ENCODE data around the gene CCHCR1. TPM values are rescaled to one million over a fixed set of nuclear protein-coding genes. Genes with fewer than 3 reads are reported as not detected.
"Not testable (repeated sequence)": the region's sequence is repeated elsewhere in the genome, so short reads cannot be mapped to it uniquely, and the experiment has no call there.

The CCHCR1 gene
- total and polyA plus RNA-seq, 2 donors from 2014 or later = 24.1 to 26.2 TPM

DNA sequence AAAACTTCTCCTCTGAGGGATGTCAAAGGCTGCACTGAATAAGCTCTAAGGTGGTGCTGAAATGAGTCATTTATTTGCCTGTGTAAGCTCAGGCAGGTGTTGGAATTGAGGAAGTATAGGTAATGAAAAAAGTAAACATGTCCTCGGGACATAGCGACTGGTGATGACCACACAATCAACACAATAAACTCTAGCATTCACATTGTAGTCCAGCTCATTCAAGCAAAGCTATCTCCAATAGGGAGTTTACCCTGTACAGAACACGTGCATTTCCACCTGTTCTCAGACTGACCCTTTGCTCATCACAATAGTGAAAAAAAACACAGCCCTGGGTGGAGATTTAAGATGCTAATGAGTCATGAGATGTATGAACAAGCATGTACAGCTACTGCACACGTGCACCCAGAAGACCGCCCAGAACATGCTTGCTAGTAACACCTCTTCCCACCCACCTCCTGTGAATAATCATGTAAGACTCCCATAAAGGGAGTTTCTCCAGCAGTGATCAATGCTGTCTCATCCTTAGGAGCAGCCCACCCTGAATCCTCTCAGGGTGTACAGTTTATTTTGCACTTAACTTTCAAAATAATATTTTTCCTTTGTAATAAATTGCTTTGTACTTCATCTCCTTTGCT, 45.9 kb upstream of the CCHCR1 start:
- H3K36me3 ChIP-seq (ENCODE audit: control insufficient read depth in 2 of 3, insufficient read depth in 3 of 3, low read length in 3 of 3) = no peaks in the 10 kb centered on the region
- H3K9me3 ChIP-seq (ENCODE audit: control insufficient read depth in 2 of 3, insufficient read depth in 1 of 3, low read length in 3 of 3) = peaks cover 0 to 3% (median 0%) of the 10 kb centered on the region in 3 donors
- peak overlapping the region in 1 of 3 donors; percentile 65 for H3K9ac ChIP-seq (ENCODE audit: low read length in 3 of 3)
- TF ChIP-seq, protein P1, sequence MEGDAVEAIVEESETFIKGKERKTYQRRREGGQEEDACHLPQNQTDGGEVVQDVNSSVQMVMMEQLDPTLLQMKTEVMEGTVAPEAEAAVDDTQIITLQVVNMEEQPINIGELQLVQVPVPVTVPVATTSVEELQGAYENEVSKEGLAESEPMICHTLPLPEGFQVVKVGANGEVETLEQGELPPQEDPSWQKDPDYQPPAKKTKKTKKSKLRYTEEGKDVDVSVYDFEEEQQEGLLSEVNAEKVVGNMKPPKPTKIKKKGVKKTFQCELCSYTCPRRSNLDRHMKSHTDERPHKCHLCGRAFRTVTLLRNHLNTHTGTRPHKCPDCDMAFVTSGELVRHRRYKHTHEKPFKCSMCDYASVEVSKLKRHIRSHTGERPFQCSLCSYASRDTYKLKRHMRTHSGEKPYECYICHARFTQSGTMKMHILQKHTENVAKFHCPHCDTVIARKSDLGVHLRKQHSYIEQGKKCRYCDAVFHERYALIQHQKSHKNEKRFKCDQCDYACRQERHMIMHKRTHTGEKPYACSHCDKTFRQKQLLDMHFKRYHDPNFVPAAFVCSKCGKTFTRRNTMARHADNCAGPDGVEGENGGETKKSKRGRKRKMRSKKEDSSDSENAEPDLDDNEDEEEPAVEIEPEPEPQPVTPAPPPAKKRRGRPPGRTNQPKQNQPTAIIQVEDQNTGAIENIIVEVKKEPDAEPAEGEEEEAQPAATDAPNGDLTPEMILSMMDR (IDR thresholded peaks at IDR 0.05; ENCODE audit: borderline replicate concordance, extremely low read depth, insufficient read depth) = no peak
- H3K27me3 ChIP-seq (ENCODE audit: control insufficient read depth, insufficient read depth, low read length) = no peaks in the 10 kb centered on the region
- H3K4me1 ChIP-seq (ENCODE audit: control insufficient read depth in 2 of 3, insufficient read depth in 2 of 3, low read depth in 1 of 3, low read length in 3 of 3) = peaks cover 0 to 14% (median 9%) of the 10 kb centered on the region in 3 donors
- peak overlapping the region; percentile 43 to 82 for H3K27ac ChIP-seq (ENCODE audit: low read depth in 2 of 2, low read length in 2 of 2)
- H3K4me3 ChIP-seq (ENCODE audit: low read length in 3 of 3) = peak overlapping the region in 2 of 3 donors; percentile 69 to 92
- FAIRE-seq (no peak), DNase-seq (peak in 2 of 5 donors; percentile 22 to 38)
- intact Hi-C loops (cut with DNase I) = loop anchor here (10.0 kb wide), 1 partner anchor 161 kb away; no protein-coding TSS in a partner anchor

DNA sequence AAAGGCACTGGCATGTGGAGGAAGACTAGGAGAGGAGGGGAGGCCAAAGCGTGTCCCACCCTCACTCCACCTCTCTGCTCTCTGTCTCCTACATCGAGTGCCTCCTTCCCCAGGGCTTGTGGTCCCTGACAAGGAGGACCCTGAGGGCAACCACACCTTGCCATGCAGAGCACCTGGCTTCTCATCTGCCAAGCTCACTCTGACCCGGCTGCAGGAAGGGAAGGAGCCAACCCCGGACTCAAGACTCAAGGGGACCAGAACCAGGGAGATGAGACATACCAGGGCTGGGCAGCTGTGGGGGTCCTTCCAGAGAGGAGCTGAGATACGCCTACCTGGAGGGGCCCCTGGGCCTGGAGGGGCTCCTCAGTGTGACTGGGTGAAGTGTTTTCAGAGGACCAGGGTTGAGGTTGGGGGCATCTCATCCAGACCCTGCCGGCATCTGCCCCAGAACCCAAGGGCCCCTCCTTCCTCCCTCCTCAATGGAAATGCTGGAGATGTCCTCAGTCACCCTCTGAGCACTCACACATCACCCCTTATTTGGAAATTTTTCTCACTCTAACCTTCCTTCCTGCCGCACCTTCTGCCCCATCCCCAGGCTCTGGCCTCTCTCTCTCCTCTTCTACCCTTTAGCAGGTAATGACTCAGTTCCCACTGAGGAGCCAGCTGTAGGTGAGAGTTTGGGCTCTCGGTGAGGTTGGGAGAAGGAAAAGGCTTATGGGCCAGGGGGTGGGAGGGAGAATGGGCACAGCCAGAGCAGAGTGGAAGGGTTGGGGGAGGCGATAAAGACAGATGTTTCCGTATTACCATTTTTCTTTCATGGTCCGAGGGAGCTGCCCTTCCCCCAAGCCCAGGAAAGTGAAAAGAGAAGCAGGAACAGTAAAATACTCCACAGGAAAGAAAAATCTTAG, 44.9 kb upstream of the CCHCR1 start:
- Histone ChIP-seq H3K36me3 (ENCODE audit: control insufficient read depth in 2 of 3, insufficient read depth in 3 of 3, low read length in 3 of 3) (no peaks in the 10 kb centered on the region), H3K4me3 (ENCODE audit: low read length in 3 of 3) (no peak overlapping the region)
- DNase-seq = no peak

DNA sequence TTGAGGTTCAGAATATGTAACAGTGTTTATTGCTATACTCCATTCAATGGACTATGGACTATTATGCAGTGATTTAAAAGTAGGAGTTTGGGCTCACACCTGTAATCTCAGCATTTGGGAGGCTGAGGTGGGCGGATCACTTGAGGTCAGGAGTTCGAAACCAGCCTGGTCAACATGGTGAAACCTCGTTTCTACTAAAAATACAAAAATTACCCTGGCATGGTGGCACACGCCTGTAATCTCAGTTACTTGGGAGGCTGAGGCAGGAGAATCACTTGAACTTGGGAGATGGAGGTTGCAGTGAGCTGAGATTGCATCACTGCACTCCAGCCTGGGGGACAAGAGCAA, 41.5 kb upstream of the CCHCR1 start:
- H3K36me3 ChIP-seq (ENCODE audit: control insufficient read depth in 2 of 3, insufficient read depth in 3 of 3, low read length in 3 of 3); H3K9me3 ChIP-seq (ENCODE audit: control insufficient read depth in 2 of 3, insufficient read depth in 1 of 3, low read length in 3 of 3); H3K9ac ChIP-seq (ENCODE audit: low read length in 3 of 3); intact Hi-C loops (cut with DNase I); DNase-seq; FAIRE-seq; H3K27ac ChIP-seq (ENCODE audit: low read depth in 2 of 2, low read length in 2 of 2); H3K27me3 ChIP-seq (ENCODE audit: control insufficient read depth, insufficient read depth, low read length): not testable (repeated sequence)
- peaks cover 0 to 17% (median 9%) of the 10 kb centered on the region in 3 donors for H3K4me1 ChIP-seq (ENCODE audit: control insufficient read depth in 2 of 3, insufficient read depth in 2 of 3, low read depth in 1 of 3, low read length in 3 of 3)
- H3K4me3 ChIP-seq (ENCODE audit: low read length in 3 of 3) = peak overlapping the region in 1 of 3 donors; percentile 82

More for the DNA sequence above, 44.9 kb upstream of the CCHCR1 start:
- peaks cover 0 to 14% (median 9%) of the 10 kb centered on the region in 3 donors for H3K4me1 ChIP-seq (ENCODE audit: control insufficient read depth in 2 of 3, insufficient read depth in 2 of 3, low read depth in 1 of 3, low read length in 3 of 3)
- FAIRE-seq = no peak
- intact Hi-C loops (cut with DNase I) = loop anchor here (10.0 kb wide), 1 partner anchor 162 kb away; no protein-coding TSS in a partner anchor
- peak overlapping the region; percentile 0 to 67 for H3K27ac ChIP-seq (ENCODE audit: low read depth in 2 of 2, low read length in 2 of 2)
- peaks cover 0 to 3% (median 0%) of the 10 kb centered on the region in 3 donors for H3K9me3 ChIP-seq (ENCODE audit: control insufficient read depth in 2 of 3, insufficient read depth in 1 of 3, low read length in 3 of 3)
- peak overlapping the region in 1 of 3 donors; percentile 17 for H3K9ac ChIP-seq (ENCODE audit: low read length in 3 of 3)
- H3K27me3 ChIP-seq (ENCODE audit: control insufficient read depth, insufficient read depth, low read length) = no peaks in the 10 kb centered on the region
- TF ChIP-seq, protein P1 (IDR thresholded peaks at IDR 0.05; ENCODE audit: borderline replicate concordance, extremely low read depth, insufficient read depth) = no peak

All from kidney (tissue), 14 donors.